ENCODE results near the gene LYZ. TPM values are rescaled to one million over a fixed set of nuclear protein-coding genes. Genes with fewer than 3 reads are reported as not detected.
A peak's percentile ranks its signal among the peaks of the same experiment; 100 is the strongest.

Gene LYZ
- total RNA-seq, 1 donor from 2014 or later = 4.9 TPM

- DNase-seq (ENCODE audit: low spot score in 2 of 2) = no peak
- no peak for FAIRE-seq
Observed at GRCh38 chr12:69368171-69368570, 20.0 kb downstream of the LYZ start.

DNA sequence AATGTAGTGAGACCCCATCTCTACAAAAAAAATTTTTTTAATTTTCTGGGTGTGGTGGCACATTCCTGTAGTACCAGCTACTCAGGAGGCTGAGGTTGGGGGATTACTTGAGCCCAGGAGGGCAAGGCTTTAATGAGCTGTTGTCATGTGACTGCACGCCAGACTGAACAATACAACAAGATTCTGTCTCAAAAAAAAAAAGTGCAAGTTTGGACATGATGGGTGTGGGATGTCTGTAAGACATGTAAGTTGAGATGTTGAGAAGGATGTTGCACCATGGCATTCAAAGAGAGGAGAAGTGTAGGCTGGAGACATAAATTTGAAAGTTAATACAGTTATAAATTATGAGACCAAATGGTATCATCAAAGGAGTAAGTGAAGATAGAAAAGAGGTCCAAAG, 34.9 kb downstream of the LYZ start:
- DNase-seq (ENCODE audit: low spot score in 2 of 2) (no peak), FAIRE-seq (no peak)

- no peak for FAIRE-seq
- DNase-seq (ENCODE audit: low spot score in 2 of 2) = no peak
Observed at GRCh38 chr12:69385038-69385437, 36.9 kb downstream of the LYZ start.

GRCh38 chr12:69386921-69387320, 38.7 kb downstream of the LYZ start:
- no peak for DNase-seq (ENCODE audit: low spot score in 2 of 2)

DNA sequence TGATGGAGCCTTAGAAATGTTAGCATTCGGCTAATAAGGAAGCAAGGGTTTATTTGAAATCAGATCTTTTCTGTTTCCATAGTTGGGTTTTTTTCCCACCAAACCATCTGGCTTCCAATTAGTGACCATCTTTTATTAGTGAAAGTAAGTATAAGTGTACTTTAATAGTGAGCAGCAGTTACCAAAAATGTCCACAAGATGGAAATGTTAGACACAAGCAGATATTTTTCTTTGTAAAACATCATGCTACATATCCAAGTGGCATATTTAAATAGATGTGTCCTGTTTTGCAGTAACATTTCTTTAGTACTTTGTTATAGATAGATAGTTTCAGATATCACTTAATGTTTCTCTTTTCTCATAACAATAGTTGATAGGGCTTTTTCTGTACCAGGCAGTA, 40.2 kb downstream of the LYZ start:
- DNase-seq (ENCODE audit: low spot score in 2 of 2) (peak in 1 of 2 donors; percentile 16), FAIRE-seq (peak; percentile 93)

More at GRCh38 chr12:69386921-69387320, 38.7 kb downstream of the LYZ start:
- FAIRE-seq = no peak

- FAIRE-seq (no peak), DNase-seq (ENCODE audit: low spot score in 2 of 2) (no peak)
Observed at GRCh38 chr12:69389831-69390230, 41.6 kb downstream of the LYZ start.

DNA sequence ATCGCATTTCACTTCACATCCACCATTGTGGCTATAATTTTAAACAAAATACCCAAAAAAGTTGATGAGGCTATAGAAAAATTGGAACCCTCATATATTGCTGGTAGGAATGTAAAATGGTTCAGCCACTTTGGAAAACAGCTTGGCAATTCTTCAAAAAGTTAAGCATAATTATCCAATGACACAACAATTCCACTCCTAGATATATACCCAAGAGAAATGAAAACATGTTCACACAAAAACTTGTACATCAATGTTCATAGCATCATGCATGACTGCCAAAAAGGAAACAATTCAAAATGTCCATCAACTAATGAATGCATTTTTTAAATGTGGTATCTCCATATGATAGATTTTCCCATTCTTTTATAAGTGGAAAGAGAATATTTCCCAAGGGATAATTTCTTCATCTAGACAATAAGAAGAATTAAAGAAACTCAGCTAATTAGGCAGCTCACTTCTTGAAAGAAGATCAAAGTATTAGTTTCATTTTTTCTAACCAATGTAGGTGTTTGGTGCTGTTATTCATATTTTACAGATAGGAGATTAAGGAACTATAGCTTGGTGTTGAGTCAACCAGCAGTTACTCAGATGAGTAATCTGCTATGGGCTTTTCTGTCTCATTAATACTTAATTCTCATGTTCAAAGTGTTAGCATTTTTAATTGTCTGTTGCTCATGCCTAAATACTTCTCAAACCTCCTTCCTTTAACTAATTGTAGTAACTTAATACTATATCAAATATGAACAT, 44.2 kb downstream of the LYZ start:
- DNase-seq (ENCODE audit: low spot score in 2 of 2) (no peak), FAIRE-seq (no peak)

- no peak for DNase-seq (ENCODE audit: low spot score in 2 of 2)
Observed at GRCh38 chr12:69396041-69396440, 47.9 kb downstream of the LYZ start.

GRCh38 chr12:69396963-69397362, 48.8 kb downstream of the LYZ start:
- no peak for DNase-seq (ENCODE audit: low spot score in 2 of 2)
- no peak for FAIRE-seq

More at GRCh38 chr12:69396041-69396440, 47.9 kb downstream of the LYZ start:
- FAIRE-seq = no peak

- FAIRE-seq = no peak
- DNase-seq (ENCODE audit: low spot score in 2 of 2) = no peak
Observed at GRCh38 chr12:69397978-69398377, 49.8 kb downstream of the LYZ start.

DNA sequence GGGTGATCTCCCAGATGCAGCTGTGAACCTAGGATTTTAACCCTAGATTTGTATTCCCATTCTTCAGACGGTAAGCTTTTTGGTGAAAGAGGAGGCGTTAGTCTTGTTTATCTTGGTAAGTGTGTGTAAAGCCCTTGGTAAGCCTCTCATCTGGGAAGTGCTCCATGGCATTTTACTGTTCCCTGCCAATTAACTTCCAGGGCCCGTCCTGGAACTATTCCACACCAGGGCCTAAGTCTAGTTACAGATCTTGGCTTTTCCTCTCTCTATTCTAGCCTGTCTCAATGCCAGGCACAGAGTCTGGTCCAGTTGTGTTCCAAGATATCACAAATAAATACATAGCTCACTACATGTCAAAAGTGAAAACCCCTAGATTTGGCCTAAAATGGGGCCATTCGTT, 53.8 kb downstream of the LYZ start:
- no peak for FAIRE-seq
- DNase-seq (ENCODE audit: low spot score in 2 of 2) = no peak

Small RNAs within 50 kb of the gene (small RNA-seq; reads per million reads assigned to genes)
- gene RN7SL804P = not detected

Other genes starting within 250 kb of the LYZ start
- gene CPSF6, start 108.8 kb upstream of the LYZ start, total RNA-seq = 79.1 TPM
- 46.5 TPM for gene YEATS4, start 11.4 kb downstream of the LYZ start, total RNA-seq
- 55.4 TPM for gene FRS2, start 122.0 kb downstream of the LYZ start, total RNA-seq
- 297 TPM for gene CCT2, start 237.1 kb downstream of the LYZ start, total RNA-seq

All from frontal cortex (tissue), 4 donors.